Central memory CD8-positive, alpha-beta T cell (primary cell): Measurements from ENCODE around the gene OPCML.

Experiments
- ATAC-seq: fragments of 150-1000 bp; cut with Tn5 transposase; replicated peaks from 2 replicates; pipeline ENCODE4 v1.10.0; 2022; ENCODE audit warnings: mild to moderate bottlenecking, moderate FRiP score, moderate number of reproducible peaks; ENCODE audit not compliant: poor library complexity, severe bottlenecking; ENCODE audit errors: extremely low read depth
- DNase-seq, 2 donors: peaks; one replicate each; pipeline ENCODE4 v3.0.0; 2021; ENCODE audit warnings: low spot score in 2 of 2
- H3K27ac Mint-ChIP-seq: one replicate; pipeline ENCODE4 v1.8.0; 2022; ENCODE audit warnings: low read depth, mild to moderate bottlenecking, moderate library complexity, mixed read lengths
- H3K27me3 Mint-ChIP-seq: one replicate; pipeline ENCODE4 v1.8.0; 2022; ENCODE audit warnings: mixed read lengths
- H3K36me3 Mint-ChIP-seq: one replicate; pipeline ENCODE4 v1.8.0; 2022; ENCODE audit warnings: mild to moderate bottlenecking, moderate library complexity, mixed read lengths; ENCODE audit not compliant: insufficient read depth
- H3K4me1 Mint-ChIP-seq: one replicate; pipeline ENCODE4 v1.8.0; 2022; ENCODE audit warnings: mixed read lengths
- H3K4me3 Mint-ChIP-seq: one replicate; pipeline ENCODE4 v1.8.0; 2022; ENCODE audit warnings: mild to moderate bottlenecking, moderate library complexity, mixed read lengths
- H3K9me3 Mint-ChIP-seq: one replicate; pipeline ENCODE4 v1.8.0; 2022; ENCODE audit warnings: mixed read lengths

Gene OPCML

DNA sequence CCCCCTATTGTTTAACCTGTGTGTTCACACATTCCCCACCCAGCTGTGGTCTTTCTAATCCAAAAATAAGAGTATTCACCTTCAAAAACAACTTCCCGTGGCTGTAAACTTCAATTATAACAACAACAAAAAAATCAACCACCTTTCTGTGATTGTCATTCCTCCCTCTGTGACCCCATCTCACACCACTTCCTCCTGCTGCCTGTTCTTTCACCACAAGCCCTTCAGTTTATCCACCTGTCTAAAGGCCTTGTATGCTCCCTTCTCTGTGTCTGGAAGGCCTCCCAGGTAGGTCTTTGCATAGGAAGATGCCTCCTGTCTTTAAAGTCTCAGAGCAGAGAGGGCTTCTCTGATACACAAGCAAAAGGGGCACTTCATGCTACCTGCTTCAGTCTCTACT is 707.7 kb downstream of the OPCML start:
- H3K4me1 Mint-ChIP-seq: no peaks in the 10 kb centered on the region
- no peaks in the 10 kb centered on the region for H3K36me3 Mint-ChIP-seq
- DNase-seq (no peak), ATAC-seq (no peak)
- H3K27me3 Mint-ChIP-seq: no peaks in the 10 kb centered on the region
- peaks cover 5% of the 10 kb centered on the region for H3K9me3 Mint-ChIP-seq
- H3K4me3 Mint-ChIP-seq: no peak overlapping the region
- no peak overlapping the region for H3K27ac Mint-ChIP-seq

DNA sequence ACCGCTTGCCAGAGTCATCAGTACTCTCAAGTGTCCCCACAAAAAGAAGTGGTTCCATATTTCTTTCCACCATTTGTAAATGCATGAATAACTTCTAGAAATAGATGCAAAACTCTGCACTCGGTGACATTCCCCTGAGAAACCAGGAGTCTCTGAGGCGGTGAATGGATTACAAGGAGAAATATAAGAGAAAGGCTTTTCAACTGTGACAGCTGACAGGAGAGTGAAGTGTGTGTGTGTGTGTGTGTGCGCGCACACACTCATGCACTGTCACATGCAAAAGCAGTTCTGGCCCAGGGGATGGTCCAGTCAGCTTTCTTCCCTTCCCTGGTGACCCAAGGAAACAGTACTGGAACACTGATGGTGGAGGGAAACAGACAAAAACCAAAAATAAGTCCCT is 710.0 kb downstream of the OPCML start:
- H3K9me3 Mint-ChIP-seq: no peaks in the 10 kb centered on the region
- no peaks in the 10 kb centered on the region for H3K36me3 Mint-ChIP-seq
- H3K4me1 Mint-ChIP-seq: no peaks in the 10 kb centered on the region
- ATAC-seq (no peak), DNase-seq (no peak)
- no peak overlapping the region for H3K27ac Mint-ChIP-seq
- H3K27me3 Mint-ChIP-seq: no peaks in the 10 kb centered on the region
- no peak overlapping the region for H3K4me3 Mint-ChIP-seq

DNA sequence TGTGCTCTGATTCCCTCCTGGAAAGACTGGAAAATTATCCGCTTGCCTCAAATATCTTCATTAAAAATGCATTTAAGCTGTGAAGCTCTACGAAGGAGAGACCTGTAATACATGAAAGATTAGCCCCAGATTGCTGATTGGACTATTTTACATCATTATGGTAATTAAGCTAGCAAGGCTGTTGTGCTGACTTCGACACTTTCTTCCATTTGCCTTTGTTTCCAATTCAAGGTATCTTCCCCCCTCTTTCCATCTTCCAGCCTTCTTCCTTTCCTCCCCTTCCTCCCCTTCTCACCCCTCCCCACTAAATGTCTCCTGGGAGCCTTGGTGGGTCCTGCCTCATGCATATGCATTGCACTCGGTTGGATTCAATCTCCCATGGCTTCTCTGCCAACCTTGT is 710.8 kb downstream of the OPCML start:
- H3K4me3 Mint-ChIP-seq: no peak overlapping the region
- no peaks in the 10 kb centered on the region for H3K4me1 Mint-ChIP-seq

DNA sequence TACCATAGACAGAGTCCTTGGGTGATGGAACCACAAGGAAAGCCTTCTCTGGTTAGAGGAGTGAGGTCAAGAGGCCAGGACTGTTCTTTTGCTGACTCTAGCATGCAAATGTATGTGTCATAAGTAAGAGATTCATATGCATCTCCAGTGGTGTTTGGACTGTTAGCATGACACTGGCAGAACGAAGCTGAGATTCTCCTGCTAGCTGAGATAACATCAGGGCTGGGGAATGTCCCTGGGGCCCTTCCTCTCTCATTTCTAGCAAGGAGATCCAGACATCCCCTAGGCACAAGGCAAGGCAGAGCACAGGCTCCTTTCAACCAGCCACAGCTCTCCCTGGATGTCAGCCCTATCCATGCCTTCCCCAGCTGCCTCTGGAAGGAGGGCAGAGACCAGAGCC is 711.3 kb downstream of the OPCML start:
- H3K4me3 Mint-ChIP-seq: no peak overlapping the region
- DNase-seq (no peak), ATAC-seq (no peak)
- no peaks in the 10 kb centered on the region for H3K4me1 Mint-ChIP-seq
- no peaks in the 10 kb centered on the region for H3K9me3 Mint-ChIP-seq
- H3K27ac Mint-ChIP-seq: no peak overlapping the region
- no peaks in the 10 kb centered on the region for H3K36me3 Mint-ChIP-seq
- H3K27me3 Mint-ChIP-seq: no peaks in the 10 kb centered on the region

More for the DNA sequence above, 710.8 kb downstream of the OPCML start:
- no peak overlapping the region for H3K27ac Mint-ChIP-seq
- no peaks in the 10 kb centered on the region for H3K36me3 Mint-ChIP-seq
- H3K9me3 Mint-ChIP-seq: no peaks in the 10 kb centered on the region
- ATAC-seq: no peak
- DNase-seq: no peak
- no peaks in the 10 kb centered on the region for H3K27me3 Mint-ChIP-seq

DNA sequence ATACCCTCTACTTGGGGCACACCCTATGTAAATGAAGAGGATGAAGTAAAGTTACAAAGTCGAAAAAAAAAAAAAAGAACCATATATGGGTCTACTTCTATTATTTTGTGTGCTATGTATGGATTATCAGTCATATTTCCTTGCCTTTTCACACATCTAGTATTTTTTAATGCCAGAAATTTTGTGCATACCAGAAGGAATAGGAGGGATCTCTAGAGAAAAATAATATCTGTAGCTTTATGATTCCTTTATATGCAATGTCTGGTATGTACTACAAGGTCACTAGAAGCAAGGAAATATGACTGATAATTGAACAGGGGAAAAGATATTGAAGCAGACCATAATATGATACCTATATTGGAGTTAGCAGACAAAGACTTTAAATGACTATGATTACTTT is 713.4 kb downstream of the OPCML start:
- ATAC-seq: no peak
- H3K27me3 Mint-ChIP-seq: no peaks in the 10 kb centered on the region
- no peak overlapping the region for H3K4me3 Mint-ChIP-seq
- H3K27ac Mint-ChIP-seq: no peak overlapping the region
- DNase-seq: no peak
- no peaks in the 10 kb centered on the region for H3K4me1 Mint-ChIP-seq
- H3K9me3 Mint-ChIP-seq: peaks cover 10% of the 10 kb centered on the region
- H3K36me3 Mint-ChIP-seq: no peaks in the 10 kb centered on the region

DNA sequence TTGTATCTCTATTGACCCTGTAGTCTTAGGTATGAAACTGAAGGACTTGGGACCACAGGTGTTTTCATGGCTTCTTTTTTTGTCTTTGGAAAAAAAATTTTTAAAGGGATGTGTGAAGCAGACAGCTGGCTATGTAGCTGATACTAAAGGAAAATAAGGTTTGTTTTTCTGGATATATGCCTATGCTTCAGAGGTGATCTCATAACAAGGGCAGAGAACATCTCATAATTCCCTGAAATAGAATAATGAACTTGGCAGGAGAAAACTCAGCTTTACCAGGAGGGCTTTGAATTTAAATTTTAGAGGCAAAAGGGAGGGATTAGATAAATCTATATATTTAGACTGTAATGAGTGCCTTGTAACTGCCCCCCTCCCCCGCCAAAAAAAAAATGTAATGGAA is 714.9 kb downstream of the OPCML start:
- ATAC-seq (no peak), DNase-seq (no peak)
- peaks cover 16% of the 10 kb centered on the region for H3K9me3 Mint-ChIP-seq
- no peaks in the 10 kb centered on the region for H3K36me3 Mint-ChIP-seq
- H3K27me3 Mint-ChIP-seq: no peaks in the 10 kb centered on the region
- H3K4me1 Mint-ChIP-seq: no peaks in the 10 kb centered on the region
- no peak overlapping the region for H3K27ac Mint-ChIP-seq
- H3K4me3 Mint-ChIP-seq: no peak overlapping the region

DNA sequence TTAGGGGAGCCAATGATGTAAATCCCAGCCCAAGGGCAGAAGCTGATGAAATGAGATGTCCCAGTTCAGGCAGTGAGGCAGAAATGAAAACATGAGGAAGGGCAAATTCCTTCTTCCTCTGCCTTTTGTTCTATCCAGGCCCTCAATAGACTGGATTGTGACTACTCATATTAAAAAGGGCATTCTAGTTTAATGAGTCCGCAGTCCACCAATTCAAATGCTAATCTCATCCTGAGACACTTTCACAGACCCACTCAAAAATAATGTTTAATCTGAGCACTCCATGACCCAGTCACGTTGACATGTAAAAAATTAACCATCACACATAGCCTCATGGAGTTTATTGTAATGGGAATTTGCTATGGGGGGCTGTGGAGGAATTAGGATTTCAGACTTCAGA is 717.9 kb downstream of the OPCML start:
- no peak for ATAC-seq
- no peak overlapping the region for H3K27ac Mint-ChIP-seq

DNA sequence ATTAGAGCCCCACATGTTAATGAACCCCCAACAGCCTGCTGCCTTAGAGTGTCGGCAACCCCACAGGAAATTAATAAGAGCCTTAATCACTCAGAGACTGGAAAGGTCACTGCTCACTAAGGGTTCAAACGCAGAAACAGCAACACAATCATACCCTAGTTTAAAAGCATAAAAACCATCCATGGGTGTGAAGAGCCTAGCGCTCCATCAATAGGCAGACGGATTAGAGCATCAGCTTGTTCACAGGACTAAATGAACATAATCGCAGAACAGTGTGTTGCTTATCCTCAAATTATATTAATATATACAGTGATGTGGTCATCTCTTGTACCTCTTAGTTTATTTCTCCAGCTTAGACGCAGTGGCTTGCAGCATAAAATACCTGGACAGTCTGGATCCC is 720.7 kb downstream of the OPCML start:
- no peaks in the 10 kb centered on the region for H3K4me1 Mint-ChIP-seq
- H3K4me3 Mint-ChIP-seq: no peak overlapping the region
- no peak for ATAC-seq
- DNase-seq: no peak
- peaks cover 16% of the 10 kb centered on the region for H3K9me3 Mint-ChIP-seq
- H3K27ac Mint-ChIP-seq: no peak overlapping the region
- no peaks in the 10 kb centered on the region for H3K27me3 Mint-ChIP-seq
- no peaks in the 10 kb centered on the region for H3K36me3 Mint-ChIP-seq

More for the DNA sequence above, 717.9 kb downstream of the OPCML start:
- H3K9me3 Mint-ChIP-seq: peaks cover 16% of the 10 kb centered on the region
- no peak overlapping the region for H3K4me3 Mint-ChIP-seq
- DNase-seq: no peak
- no peaks in the 10 kb centered on the region for H3K4me1 Mint-ChIP-seq
- no peaks in the 10 kb centered on the region for H3K36me3 Mint-ChIP-seq
- no peaks in the 10 kb centered on the region for H3K27me3 Mint-ChIP-seq

DNA sequence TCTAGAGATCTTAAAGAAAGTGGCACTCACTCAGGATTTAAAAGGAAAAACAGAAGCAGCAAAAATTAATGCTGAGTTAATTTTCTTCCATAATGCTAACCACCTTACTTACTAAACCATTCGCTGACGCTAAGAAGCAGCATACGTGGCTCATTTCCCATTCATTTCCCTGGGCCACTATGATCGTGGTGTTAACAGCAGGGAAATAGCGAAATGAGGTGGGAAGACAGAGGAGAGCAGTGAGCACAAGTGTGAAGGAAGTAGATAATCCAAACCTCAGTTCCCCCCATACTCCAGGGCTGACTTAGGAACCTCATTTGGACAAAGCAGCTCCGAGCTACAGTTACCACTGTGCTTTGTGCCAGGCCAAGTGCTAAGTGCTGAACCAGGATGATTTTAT is 723.2 kb downstream of the OPCML start:
- no peak overlapping the region for H3K4me3 Mint-ChIP-seq
- H3K36me3 Mint-ChIP-seq: no peaks in the 10 kb centered on the region
- H3K27me3 Mint-ChIP-seq: no peaks in the 10 kb centered on the region
- DNase-seq (no peak), ATAC-seq (no peak)
- H3K27ac Mint-ChIP-seq: no peak overlapping the region
- H3K9me3 Mint-ChIP-seq: peaks cover 7% of the 10 kb centered on the region
- no peaks in the 10 kb centered on the region for H3K4me1 Mint-ChIP-seq

DNA sequence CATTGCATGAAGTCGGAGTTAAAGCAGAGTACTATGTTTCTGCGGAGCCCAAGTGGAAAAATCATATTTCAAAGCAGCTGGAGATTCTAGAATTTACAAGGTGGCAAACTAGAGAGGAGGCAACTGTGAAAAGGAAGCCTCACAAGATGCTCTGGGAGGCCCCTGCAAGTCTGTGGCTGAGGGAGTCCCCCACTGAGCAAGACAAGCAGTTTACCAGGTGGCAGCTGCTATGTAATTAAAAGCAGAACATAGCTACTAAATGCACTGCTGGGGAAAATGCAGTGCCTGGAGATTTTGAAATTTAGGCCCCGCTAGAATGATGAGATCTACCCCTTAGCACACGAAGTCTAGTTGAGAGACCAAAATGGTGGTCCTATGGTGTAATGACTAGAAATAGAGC is 728.0 kb downstream of the OPCML start:
- Mint-ChIP-seq H3K27me3 (no peaks in the 10 kb centered on the region), H3K4me3 (no peak overlapping the region), H3K36me3 (no peaks in the 10 kb centered on the region), H3K9me3 (peaks cover 8% of the 10 kb centered on the region), H3K4me1 (no peaks in the 10 kb centered on the region), H3K27ac (no peak overlapping the region)
- DNase-seq (no peak), ATAC-seq (no peak)

DNA sequence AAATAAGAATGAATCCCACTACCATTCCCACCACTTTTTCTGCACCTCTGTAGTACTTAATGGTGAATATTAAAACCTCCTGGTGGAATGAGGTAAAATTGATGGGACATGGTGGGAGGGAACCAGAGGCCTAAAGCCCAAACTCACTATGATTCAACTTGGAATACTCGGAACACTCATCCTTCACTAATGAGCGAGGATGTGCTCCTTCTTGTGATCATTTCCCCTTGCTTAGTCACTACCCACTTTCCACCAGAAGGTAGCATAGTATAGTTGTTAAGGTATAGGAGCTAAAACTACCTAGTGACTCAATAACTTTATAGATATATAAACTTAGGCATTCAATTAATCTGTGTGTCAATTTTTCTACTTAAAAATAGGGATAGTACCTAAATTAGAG is 728.9 kb downstream of the OPCML start:
- no peak for DNase-seq
- Mint-ChIP-seq H3K36me3 (no peaks in the 10 kb centered on the region), H3K27ac (no peak overlapping the region), H3K9me3 (peaks cover 12% of the 10 kb centered on the region), H3K4me3 (no peak overlapping the region), H3K27me3 (no peaks in the 10 kb centered on the region), H3K4me1 (no peaks in the 10 kb centered on the region)
- ATAC-seq: no peak

DNA sequence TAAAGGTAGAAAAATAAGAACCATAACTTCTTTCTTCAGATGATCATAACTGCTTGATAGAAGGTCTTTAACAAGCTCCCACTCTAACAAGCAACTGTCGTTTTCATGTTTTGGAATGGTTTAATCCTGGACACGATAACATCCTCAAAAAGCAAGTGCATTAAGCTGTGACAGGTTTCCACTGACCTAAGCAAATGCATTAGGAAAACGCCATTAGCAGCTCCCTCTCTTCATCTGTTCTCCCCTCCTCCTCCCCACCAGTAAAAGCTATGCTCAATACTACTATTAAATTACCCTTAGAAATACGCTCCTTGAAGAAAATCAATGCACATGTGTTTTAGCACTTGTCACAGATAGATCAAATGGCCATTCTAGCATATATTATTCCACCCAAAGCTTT is 729.4 kb downstream of the OPCML start:
- Mint-ChIP-seq H3K4me3 (no peak overlapping the region), H3K27ac (no peak overlapping the region), H3K27me3 (no peaks in the 10 kb centered on the region), H3K36me3 (no peaks in the 10 kb centered on the region), H3K4me1 (no peaks in the 10 kb centered on the region), H3K9me3 (peaks cover 12% of the 10 kb centered on the region)
- DNase-seq (no peak), ATAC-seq (no peak)

DNA sequence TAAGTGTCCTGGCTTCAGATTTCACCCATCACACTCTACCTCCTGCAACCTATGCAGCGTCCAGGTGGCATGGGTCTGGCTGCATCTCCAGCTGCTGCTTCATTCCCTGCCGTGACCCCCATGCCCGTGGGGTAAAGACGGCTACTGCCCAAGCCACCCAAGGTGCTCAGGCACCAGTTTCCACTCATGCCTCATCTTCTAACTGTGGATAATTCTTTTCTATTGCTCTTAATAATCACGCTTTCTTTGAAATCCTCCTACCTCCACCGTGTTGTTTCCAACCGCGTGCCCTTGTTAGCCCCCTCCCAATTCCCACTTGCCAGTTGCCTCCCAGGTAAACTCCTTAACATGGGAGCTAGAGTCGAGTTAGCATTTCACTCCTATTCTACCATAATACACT is 738.5 kb downstream of the OPCML start:
- ATAC-seq (no peak), DNase-seq (no peak)
- no peak overlapping the region for H3K27ac Mint-ChIP-seq
- H3K4me1 Mint-ChIP-seq: no peaks in the 10 kb centered on the region
- H3K9me3 Mint-ChIP-seq: peaks cover 7% of the 10 kb centered on the region
- H3K27me3 Mint-ChIP-seq: no peaks in the 10 kb centered on the region
- no peaks in the 10 kb centered on the region for H3K36me3 Mint-ChIP-seq
- no peak overlapping the region for H3K4me3 Mint-ChIP-seq
